AG09309 (cell line): Measurements from ENCODE around the gene KCNN4.

ENCODE experiments used
- DNase-seq: peaks from one replicate; pipeline ENCODE4 v3.0.0-alpha.2; 2010; ENCODE audit warnings: low read depth
- H3K4me3 ChIP-seq: 2 replicates; pipeline ENCODE4 v1.5.1; 2011; ENCODE audit warnings: mild to moderate bottlenecking, low read depth, low read length, moderate library complexity; ENCODE audit not compliant: control insufficient read depth
- CTCF ChIP-seq: IDR thresholded peaks from 2 replicates; pipeline ENCODE4 v1.5.1; 2011; ENCODE audit warnings: mild to moderate bottlenecking, low read depth, low read length, inconsistent platforms; ENCODE audit not compliant: insufficient read depth, control insufficient read depth; ENCODE audit errors: missing control alignments

KCNN4 gene

GRCh38 chr19:43726736-43727592 is 53.8 kb downstream of the KCNN4 start:
- no peak overlapping the region for H3K4me3 ChIP-seq
- TF ChIP-seq CTCF = no peak
- DNase-seq = no peak

GRCh38 chr19:43725468-43725867 is 55.3 kb downstream of the KCNN4 start:
- no peak for DNase-seq
- no peak overlapping the region for H3K4me3 ChIP-seq
- TF ChIP-seq CTCF = no peak

GRCh38 chr19:43724896-43725295 is 55.9 kb downstream of the KCNN4 start:
- no peak for DNase-seq
- TF ChIP-seq CTCF = no peak
- no peak overlapping the region for H3K4me3 ChIP-seq

- no peak overlapping the region for H3K4me3 ChIP-seq
- DNase-seq = no peak
- peak; percentile 44 for TF ChIP-seq CTCF
These were observed 57.2 kb downstream of the KCNN4 start for GRCh38 chr19:43723588-43723987.

- DNase-seq = no peak
- no peak for TF ChIP-seq CTCF
These were observed 59.2 kb downstream of the KCNN4 start for GRCh38 chr19:43721469-43722048.

GRCh38 chr19:43720936-43721335 is 59.8 kb downstream of the KCNN4 start:
- DNase-seq = no peak
- no peak overlapping the region for H3K4me3 ChIP-seq
- TF ChIP-seq CTCF = no peak

More at GRCh38 chr19:43721469-43722048, 59.2 kb downstream of the KCNN4 start:
- no peak overlapping the region for H3K4me3 ChIP-seq
